Measurements from ENCODE around the gene DISC1.
"Not testable (repeated sequence)": the region's sequence is repeated elsewhere in the genome, so short reads cannot be mapped to it uniquely, and the experiment has no call there.

Gene DISC1

GRCh38 chr1:231865331-231865730, 238.7 kb downstream of the DISC1 start:
- DNase-seq: no peak

GRCh38 chr1:231866392-231867331, 240.1 kb downstream of the DISC1 start:
- peak; percentile 60 for DNase-seq

GRCh38 chr1:231867607-231868006, 241.0 kb downstream of the DISC1 start:
- DNase-seq: no peak

GRCh38 chr1:231869364-231869763, 242.8 kb downstream of the DISC1 start:
- no peak for DNase-seq

- no peak for DNase-seq
Observed at GRCh38 chr1:231871471-231871870, 244.9 kb downstream of the DISC1 start.

GRCh38 chr1:231871878-231872277, 245.3 kb downstream of the DISC1 start:
- no peak for DNase-seq

- DNase-seq: no peak
Observed at GRCh38 chr1:231872461-231872910, 245.9 kb downstream of the DISC1 start.

- DNase-seq: no peak
Observed at GRCh38 chr1:231878737-231879136, 252.1 kb downstream of the DISC1 start.

- DNase-seq: no peak
Observed at GRCh38 chr1:231879296-231879695, 252.7 kb downstream of the DISC1 start.

- DNase-seq: no peak
Observed at GRCh38 chr1:231882333-231882732, 255.7 kb downstream of the DISC1 start.

GRCh38 chr1:231882790-231883189, 256.2 kb downstream of the DISC1 start:
- peak; percentile 36 for DNase-seq

- no peak for DNase-seq
Observed at GRCh38 chr1:231883382-231883781, 256.8 kb downstream of the DISC1 start.

- DNase-seq: no peak
Observed at GRCh38 chr1:231885209-231885854, 258.7 kb downstream of the DISC1 start.

- DNase-seq: no peak
Observed at GRCh38 chr1:231887166-231887565, 260.6 kb downstream of the DISC1 start.

- no peak for DNase-seq
Observed at GRCh38 chr1:231887866-231888265, 261.3 kb downstream of the DISC1 start.

GRCh38 chr1:231890791-231891190, 264.2 kb downstream of the DISC1 start:
- DNase-seq: no peak

GRCh38 chr1:231893400-231894102, 267.0 kb downstream of the DISC1 start:
- DNase-seq: no peak

GRCh38 chr1:231896806-231897205, 270.2 kb downstream of the DISC1 start:
- DNase-seq: no peak

GRCh38 chr1:231899046-231899445, 272.5 kb downstream of the DISC1 start:
- no peak for DNase-seq

- no peak for DNase-seq
Observed at GRCh38 chr1:231899713-231900435, 273.3 kb downstream of the DISC1 start.

- DNase-seq: no peak
Observed at GRCh38 chr1:231903586-231904081, 277.0 kb downstream of the DISC1 start.

- not testable (repeated sequence) for DNase-seq
Observed at GRCh38 chr1:231907310-231907709, 280.7 kb downstream of the DISC1 start.

- DNase-seq: no peak
Observed at GRCh38 chr1:231913493-231913892, 286.9 kb downstream of the DISC1 start.

All from NCI-H1694 (cell line).